HG03460 (cell line): Measurements from ENCODE around the gene TENM3.

Experiments
- ATAC-seq: cut with Tn5 transposase; IDR thresholded peaks from one replicate; pipeline ENCODE4 v1.9.1; 2021; ENCODE audit not compliant: unreplicated experiment

TENM3 gene

DNA sequence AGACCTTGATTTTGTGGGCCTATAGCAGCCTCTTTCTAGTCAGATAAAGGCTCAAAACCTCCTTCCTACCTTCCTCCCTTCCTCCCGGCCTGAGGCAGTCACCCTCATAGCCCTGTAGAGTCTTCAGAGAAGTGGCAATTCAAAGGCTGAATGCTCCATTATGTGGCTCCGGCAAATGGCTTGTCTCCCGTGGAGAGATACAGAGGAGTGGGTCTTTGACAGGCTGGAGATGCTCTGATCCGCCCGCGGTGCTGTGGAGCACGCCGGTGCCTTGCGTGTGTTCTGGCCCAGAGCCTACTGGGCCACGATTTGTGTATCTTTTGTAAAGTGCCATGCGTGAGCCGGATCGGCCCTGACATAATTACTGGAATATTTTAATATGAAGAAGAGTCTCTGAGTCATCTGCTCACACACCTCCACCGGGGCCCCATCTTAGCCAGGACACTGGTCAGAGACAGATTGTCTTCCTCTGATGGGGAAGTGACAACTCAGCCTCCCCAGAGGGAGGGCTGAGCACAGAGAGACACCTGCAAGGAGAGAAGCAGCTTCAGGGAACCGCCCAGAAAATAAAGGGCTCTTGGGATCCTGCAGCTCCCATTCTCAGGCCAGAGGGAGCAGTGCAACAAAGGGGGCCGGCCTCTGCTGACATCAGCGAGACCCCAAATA is 585.3 kb downstream of the TENM3 start:
- no peak for ATAC-seq

DNA sequence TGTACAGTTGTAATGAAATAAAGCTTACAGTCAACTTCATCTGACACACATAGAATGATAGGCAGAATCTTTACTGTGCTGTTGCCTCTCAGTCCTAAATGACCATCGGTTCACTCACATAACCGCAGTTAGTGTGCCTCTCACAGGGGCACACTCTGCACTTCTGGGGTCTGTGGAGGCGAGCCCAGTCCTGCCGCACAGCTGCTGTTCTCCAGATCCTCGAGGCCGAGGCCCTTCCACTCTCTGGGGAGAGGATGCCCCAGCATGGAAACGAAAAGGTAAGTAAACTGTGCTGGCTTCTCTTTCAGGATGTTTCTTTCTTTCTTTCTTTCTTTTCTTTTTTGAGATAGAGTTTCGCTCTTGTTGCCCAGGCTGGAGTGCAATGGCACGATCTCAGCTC is 586.0 kb downstream of the TENM3 start:
- no peak for ATAC-seq

DNA sequence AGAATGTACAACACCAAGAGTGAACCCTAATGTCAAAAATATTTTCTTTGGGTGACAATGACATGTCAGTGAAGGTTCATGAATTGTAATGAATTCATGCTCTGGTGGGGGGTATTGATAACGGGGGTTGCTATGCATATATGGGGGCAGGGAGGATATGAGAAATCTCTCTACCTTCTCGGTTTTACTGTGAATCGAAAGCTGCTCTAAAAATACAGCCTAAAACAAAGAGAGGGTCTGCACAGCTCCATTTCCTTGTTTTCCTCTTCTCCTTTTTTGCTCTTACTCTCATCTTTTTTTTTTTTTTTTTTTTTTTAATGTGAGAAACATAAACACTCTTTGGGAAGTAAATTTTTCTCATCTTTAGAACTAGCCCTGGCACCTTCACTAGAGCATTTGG is 588.2 kb downstream of the TENM3 start:
- ATAC-seq, result no peak

DNA sequence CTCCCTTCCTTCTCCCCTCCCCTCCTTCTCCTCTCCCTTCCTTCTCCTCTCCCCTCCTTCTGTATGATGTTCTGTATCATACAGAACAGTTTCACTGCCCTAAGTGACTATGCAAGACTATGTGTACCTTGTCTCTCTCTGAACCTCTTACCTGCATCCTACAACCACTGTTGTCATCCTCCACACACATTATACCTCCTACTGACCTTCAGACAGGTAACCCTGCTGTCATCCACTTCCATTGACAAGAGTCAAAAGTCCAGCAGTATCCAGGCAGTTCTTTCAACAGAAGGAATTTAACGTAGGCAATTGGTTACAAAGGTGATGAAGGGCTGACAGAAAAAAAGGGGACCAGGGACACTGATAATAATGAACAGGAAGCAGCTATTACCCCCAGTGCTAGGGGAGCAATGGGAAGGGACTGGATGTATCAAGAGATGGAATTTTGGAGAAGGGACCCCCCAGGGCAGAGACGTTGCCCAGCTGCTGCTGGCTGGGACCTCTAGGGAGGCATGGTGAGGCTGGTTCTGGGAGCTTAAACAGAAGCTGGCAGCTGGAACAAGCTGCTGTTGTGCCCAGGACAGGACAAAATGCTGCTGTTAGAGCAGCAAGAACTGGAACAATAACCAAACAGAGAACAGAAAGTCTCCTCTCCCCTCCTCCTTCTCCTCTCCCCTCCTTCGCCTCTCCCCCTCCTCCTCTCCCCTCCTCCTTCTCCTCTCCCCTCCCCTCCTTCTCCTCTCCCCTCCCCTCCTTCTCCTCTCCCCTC is 589.3 kb downstream of the TENM3 start:
- ATAC-seq, result no peak

DNA sequence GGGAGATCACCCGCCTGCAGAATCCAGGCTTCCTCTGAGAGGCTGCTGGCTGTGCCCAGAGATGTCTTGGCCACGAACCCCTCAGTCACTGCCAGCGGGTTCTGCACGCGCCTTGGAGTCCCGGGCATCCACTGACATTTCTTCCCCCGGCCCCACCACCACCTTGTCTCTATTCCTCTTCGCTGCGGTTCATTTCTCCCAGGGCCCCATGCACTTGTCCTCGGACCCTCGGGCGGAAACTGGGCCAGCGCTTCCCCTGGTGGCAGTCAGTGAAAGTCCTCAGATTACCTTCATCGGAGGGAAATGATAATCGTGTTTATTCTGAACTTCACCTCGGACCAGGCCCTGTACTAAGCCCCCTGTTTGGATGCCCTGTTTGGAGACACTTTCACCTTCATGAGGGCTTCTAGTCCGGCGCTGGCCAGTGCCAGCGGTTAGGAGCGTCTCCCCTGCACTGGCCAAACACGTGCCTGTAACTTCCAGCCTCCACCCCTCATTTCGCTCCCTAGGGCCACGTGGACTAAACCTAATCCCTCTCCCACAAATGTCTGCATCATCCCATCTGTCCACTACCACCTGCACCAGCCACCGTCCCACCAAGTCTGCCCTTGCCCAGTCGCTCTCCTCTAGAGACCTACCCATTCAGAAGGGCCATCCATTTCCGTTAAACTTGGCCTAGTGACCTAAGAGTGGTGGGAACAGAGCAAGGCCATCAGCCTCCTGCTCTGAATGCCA is 592.0 kb downstream of the TENM3 start:
- no peak for ATAC-seq

DNA sequence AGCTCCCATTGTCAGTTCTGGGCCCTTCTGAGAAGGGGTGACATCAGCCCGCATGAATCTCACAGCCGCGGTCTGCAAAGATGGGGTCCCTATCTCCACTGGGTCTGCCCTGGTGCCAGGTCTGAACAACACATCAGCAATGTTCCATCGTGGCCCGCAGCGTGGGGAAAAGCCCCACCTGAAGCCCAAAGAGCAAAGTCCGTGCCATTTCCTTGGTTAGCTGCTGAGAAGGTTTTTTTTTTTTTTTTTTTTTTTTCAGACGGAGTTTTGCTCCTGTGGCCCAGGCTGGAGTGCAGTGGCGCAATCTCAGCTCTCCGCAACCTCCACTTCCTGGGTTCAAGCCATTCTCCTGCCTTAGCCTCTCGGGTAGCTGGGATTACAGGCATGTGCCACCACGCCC is 594.6 kb downstream of the TENM3 start:
- ATAC-seq, result no peak

DNA sequence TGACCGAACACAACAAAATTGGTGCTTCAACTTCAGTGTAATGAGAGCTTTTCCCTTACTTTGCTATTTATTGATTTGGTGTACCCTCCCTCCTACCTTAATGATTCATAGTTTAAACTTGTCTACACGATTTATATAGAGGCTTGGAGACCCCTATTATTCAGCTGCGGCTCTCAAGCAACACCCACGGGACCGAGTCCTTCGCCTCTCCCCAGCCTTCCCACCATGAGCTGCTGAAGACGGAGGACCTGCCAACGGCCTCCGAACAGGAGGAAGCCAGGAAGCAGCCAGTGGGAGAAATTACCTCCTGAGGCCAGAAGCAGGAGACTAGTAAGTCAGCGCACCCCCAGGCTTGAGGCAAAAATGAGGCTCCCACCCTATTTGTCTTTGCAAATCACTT is 595.3 kb downstream of the TENM3 start:
- ATAC-seq, result no peak

DNA sequence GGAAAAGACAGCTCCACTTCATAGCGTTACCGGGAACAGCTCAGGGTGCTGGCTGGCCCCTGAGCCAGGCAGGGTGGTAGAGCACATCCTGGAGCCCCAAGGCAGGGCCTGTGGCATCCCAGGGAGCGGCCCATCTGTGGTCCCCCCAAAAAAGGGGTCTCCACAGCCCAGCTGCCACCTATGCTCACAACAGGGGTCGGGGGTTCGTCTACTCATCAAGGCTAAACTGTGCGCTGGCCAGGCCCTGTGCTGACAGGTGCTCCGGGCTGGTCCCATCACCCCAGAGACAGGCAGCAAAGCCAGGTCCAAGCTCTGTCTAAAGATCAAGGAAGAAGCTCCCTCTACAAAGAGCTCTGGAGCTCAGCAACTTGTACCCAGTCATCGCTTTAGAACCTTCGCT is 596.1 kb downstream of the TENM3 start:
- no peak for ATAC-seq

DNA sequence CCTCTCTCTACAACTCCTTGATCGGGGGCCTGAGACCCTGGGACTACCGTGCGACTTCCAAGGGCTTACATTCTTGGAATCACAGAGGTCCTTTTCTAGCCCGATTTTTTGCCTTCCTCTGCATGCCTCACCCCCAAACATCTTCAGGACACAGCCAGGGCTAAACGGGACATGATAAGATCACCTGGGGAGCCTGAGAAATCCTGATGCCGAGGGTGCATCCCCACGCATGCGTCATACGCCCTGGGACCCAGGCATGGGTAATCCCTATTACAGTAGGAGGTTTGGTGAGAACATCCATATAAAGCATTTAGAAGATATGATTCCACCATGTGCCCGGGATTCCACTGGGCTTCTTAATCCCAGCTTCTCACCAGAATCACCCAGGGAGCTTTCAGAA is 596.9 kb downstream of the TENM3 start:
- no peak for ATAC-seq

DNA sequence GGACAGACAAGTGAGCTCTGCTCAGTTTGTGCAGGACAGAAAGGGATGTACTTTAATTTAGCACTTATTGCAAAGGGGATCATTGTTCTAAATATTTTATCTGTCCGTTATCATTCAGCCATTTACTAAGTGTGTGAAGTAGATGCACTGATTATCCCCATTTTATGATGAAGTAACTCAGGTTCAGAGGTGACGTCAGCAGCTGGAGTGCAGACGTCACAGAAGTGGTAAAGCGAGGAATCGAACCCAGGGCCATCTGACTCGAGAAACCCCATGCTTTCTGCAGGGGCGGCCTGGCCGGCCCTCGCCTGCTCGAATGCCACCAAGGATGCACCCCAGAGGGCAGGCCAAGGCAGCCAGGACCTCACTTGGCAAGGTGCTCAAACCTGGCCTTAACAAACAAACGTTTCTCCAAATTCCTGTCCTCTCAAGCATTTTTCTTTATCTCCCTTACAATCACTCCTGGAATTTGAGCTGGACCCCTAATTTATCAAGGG is 599.0 kb downstream of the TENM3 start:
- no peak for ATAC-seq

DNA sequence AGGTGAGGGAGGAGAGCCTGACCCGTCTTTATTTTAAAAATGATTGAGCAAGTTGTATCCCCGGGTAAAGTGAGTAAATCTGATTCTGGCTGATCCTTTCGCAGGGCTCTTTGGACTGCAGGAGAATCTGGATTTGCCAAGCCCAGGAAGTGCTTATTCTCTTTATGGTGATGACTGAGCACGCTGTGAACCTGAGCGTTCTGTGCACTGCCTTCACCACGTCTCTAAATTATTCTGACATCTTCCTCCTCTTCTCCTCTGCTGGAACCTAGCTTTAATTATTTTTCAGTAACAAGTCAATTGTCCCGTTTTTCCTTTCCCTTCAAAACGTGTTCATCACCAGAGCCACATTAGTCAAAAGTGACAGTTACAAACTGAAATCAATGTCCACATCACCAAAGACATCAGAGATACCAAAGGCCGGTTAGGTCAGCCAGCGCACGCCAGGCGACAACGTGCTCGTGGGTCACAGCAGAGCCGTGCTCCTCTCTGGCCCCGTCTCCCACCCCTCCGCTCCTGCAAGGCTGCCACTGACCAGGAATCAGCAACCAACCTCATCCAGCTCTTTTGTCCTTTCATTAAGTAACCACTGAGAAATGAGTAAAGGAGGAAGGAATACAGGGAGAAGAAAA is 599.7 kb downstream of the TENM3 start:
- no peak for ATAC-seq

DNA sequence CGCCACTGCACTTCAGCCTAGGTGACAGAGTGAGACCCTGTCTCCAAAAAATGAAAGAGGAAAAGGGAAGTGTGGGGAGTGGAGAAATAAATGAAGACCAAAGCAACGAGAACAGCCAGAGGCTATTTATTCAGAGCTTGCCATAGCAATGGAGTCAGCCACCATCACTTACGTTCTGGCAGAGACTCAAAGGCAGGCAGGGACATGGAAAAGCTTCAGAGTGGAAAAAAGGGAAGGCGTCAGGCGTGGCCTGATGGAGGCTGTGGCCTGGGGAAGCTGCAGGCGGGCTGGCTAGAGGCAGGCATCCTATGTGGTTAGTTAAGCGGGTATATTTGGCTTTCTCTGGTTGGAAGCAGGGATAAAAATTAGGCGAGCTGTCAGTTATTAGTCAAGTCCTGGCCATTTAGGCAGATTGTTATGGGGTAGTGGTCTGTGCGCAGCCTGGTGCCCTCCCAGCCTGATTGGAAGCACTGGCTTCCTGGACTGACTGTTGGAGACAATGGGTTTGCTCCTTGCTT is 600.7 kb downstream of the TENM3 start:
- no peak for ATAC-seq

DNA sequence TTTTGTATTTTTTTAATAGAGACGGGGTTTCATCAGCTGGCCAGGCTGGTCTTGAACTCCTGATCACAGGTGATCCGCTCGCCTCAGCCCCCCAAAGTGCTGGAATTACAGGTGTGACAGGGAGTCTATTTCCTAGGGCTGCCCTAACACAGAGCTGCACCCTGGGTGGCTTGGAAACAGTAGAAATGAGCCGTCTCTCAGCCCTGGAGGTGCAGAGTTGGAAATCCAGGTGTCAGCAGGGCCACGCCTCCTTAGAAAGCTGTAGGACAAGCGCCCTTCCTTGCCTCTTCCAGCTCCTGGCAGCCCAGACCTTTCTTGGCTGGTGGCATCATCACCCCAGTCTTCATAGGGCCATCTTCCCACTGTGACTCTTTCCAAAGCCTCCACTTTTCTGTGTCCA is 602.4 kb downstream of the TENM3 start:
- no peak for ATAC-seq

DNA sequence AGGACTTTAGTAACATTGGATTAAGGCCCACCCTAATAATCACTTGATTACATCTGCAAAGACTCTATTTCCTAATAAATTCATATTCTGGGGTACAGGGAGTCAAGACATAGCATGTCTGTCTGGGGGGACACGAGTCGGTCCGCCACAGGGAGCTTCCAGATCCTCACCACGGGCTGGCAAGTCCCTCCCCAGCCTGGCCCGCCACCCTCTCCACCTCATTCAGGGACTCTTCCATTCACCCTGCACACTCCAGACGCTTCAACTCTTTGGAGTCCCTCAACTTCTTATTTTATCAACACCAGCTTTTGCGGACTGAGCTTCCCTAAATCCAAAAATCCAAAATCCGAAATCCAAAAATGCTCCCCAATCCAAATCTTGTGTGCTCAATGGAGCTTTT is 602.8 kb downstream of the TENM3 start:
- ATAC-seq, result no peak

DNA sequence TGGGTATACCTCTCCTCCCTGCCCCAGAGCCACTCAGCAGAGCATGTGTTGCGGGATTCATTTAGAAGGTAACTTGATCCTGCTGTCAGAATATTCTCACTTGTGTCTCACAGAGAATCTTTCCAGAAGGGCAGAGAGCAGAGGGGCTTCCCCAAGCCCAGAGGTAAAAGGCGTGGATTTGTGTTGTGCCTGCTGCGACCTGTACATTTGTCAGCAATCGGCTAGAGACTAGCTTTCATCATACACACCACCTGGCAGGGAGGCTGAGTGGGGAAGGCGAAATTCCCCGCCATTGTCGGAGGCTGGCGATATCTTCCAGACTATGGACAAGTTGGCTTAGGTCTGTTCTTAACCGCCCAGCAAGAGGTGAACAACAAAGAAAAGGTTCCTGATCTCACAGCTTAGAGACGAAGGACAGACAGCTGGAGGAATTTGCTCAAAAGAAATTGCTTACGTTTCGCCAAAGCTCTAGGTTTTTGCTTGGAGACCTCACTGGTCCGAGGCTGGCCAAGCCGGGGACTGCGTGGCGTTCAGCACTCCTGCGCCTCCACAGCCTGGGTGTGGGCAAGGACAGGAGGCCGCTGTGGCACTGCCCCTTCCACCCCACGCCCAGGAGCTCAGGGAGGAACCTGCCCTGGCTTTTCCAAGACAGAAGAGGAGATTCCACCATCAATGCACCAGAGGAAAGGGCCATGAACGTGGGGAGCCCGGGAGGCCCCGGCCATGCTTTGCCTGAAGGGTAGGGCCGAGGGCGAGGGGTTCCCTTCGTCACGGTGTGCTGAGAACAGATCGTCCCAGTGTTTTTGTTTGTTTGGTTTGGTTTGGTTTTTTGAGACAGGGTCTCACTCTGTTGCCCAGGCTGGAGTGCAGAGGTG is 604.6 kb downstream of the TENM3 start:
- ATAC-seq, result no peak

DNA sequence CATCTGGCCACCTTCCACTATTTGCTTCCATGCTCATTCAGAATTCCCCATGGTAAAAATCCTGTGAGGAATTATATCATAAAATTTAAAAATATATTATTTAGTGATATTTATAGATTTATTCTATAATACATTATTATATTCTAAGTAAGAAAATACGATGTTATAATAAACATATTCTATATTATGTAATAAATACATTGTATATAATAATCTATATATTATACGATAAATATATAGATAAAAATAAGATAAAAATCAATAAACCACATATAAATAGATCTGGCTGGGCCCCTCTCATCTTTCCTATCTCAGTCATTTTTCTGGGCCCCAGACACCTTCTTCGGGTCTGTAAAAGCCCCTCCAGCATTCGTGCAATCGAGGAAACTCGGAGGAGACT is 605.5 kb downstream of the TENM3 start:
- no peak for ATAC-seq
